K562 (cell line): ENCODE results near the gene GJA9. TPM values are rescaled to one million over a fixed set of nuclear protein-coding genes. Genes with fewer than 3 reads are reported as not detected.

ENCODE experiments used
- BRCA1 ChIP-seq, 2 experiments: fragments of 450-650 bp in 1 of 2; sonication (generic) in 1 of 2; formaldehyde crosslinking in 1 of 2; IDR thresholded peaks; 2 replicates each; pipeline versions ENCODE4 v1.5.0 to v1.6.1; 2017 to 2020; ENCODE audit warnings: mild to moderate bottlenecking in 1 of 2, missing genetic modification reagents in 1 of 2
- BRD4 ChIP-seq: fragments of 200-600 bp; sonication (generic); IDR thresholded peaks from 2 replicates; pipeline ENCODE4 v1.6.1; 2017; ENCODE audit warnings: inconsistent platforms
- CXXC5 ChIP-seq: fragments of 250-450 bp; sonication (Bioruptor Pico); IDR thresholded peaks from 2 replicates; pipeline ENCODE4 v1.8.0; 2022; ENCODE audit warnings: inconsistent platforms, mild to moderate bottlenecking, moderate library complexity
- ETV5 ChIP-seq: sonication (generic); formaldehyde crosslinking; IDR thresholded peaks from 2 replicates; pipeline ENCODE4 v1.4.0; 2020; ENCODE audit warnings: low read depth, mild to moderate bottlenecking, missing genetic modification reagents
- FOXK2 ChIP-seq, 2 experiments: fragments of 450-650 bp; IDR thresholded peaks in 1 of 2; conservative IDR thresholded peaks in 1 of 2; 2 replicates each; pipeline ENCODE4 v1.6.1; 2016; ENCODE audit warnings: low read depth in 2 of 2, mild to moderate bottlenecking in 1 of 2
- GABPA ChIP-seq: fragments of 200-800 bp; sonication (Bioruptor generic); conservative IDR thresholded peaks from 2 replicates; pipeline ENCODE4 v1.6.1; 2016; ENCODE audit warnings: low read depth, missing genetic modification characterization, missing compliant biosample characterization
- KHSRP ChIP-seq: fragments of 450-650 bp; IDR thresholded peaks from 2 replicates; pipeline ENCODE4 v1.6.1; 2017
- MAFG ChIP-seq: fragments of 450-650 bp; conservative IDR thresholded peaks from 2 replicates; pipeline ENCODE4 v1.6.1; 2016; ENCODE audit warnings: missing genetic modification characterization, missing compliant biosample characterization
- MYBL2 ChIP-seq, 2 experiments: fragments of 450-650 bp in 1 of 2; sonication (generic) in 1 of 2; formaldehyde crosslinking in 1 of 2; IDR thresholded peaks; 2 replicates each; pipeline versions ENCODE4 v1.6.1 to v1.8.1; 2017 to 2022; ENCODE audit warnings: borderline replicate concordance in 1 of 2, inconsistent platforms in 1 of 2, low read depth in 1 of 2, mild to moderate bottlenecking in 1 of 2, missing genetic modification reagents in 1 of 2, moderate library complexity in 1 of 2
- NFXL1 ChIP-seq: fragments of 450-650 bp; formaldehyde crosslinking; IDR thresholded peaks from 2 replicates; pipeline ENCODE4 v1.4.0; 2021; ENCODE audit warnings: mild to moderate bottlenecking
- PHF8 ChIP-seq: fragments of 200-600 bp; sonication (generic); IDR thresholded peaks from 2 replicates; pipeline ENCODE4 v1.6.1; 2012; ENCODE audit warnings: mixed run types, mild to moderate bottlenecking, inconsistent platforms, low read length, moderate library complexity, borderline replicate concordance
- RFX5 ChIP-seq: IDR thresholded peaks from 2 replicates; pipeline ENCODE4 v1.6.1; 2011; ENCODE audit warnings: low read depth, mild to moderate bottlenecking, improper control_type of control experiment, low read length
- SMARCB1 ChIP-seq: IDR thresholded peaks from 2 replicates; pipeline ENCODE4 v1.6.1; 2011; ENCODE audit warnings: improper control_type of control experiment, low read depth; ENCODE audit not compliant: insufficient read length
- SOX6 ChIP-seq: fragments of 450-650 bp; IDR thresholded peaks from 2 replicates; pipeline ENCODE4 v1.6.1; 2014; ENCODE audit warnings: mild to moderate bottlenecking
- SPI1 ChIP-seq: IDR thresholded peaks from 2 replicates; pipeline ENCODE4 v1.6.1; 2011; ENCODE audit warnings: low read depth, low read length, control low read depth, borderline replicate concordance
- STAT5A ChIP-seq: IDR thresholded peaks from 2 replicates; pipeline ENCODE4 v1.6.1; 2012; ENCODE audit warnings: low read length, inconsistent platforms, borderline replicate concordance
- TAF15 ChIP-seq: fragments of 200-400 bp; formaldehyde crosslinking; IDR thresholded peaks from 2 replicates; pipeline ENCODE4 v1.6.1; 2017; ENCODE audit warnings: mild to moderate bottlenecking, low read depth, low read length, moderate library complexity
- YBX1 ChIP-seq: fragments of 450-650 bp; IDR thresholded peaks from 2 replicates; pipeline ENCODE4 v1.7.1; 2016; ENCODE audit warnings: mild to moderate bottlenecking
- ZKSCAN1 ChIP-seq: fragments of 150-350 bp; IDR thresholded peaks from 2 replicates; pipeline ENCODE4 v1.6.1; 2016; ENCODE audit warnings: low read depth, low read length
- ZNF830 ChIP-seq: fragments of 250-450 bp; sonication (Bioruptor Pico); IDR thresholded peaks from 2 replicates; pipeline ENCODE4 v1.5.0; 2021; ENCODE audit warnings: mild to moderate bottlenecking
- ZZZ3 ChIP-seq: fragments of 450-650 bp; IDR thresholded peaks from 2 replicates; pipeline ENCODE4 v1.6.1; 2016; ENCODE audit warnings: antibody characterized with exemption, mild to moderate bottlenecking, moderate library complexity
- polyA plus RNA-seq, 8 experiments: library from polyadenylated mRNA; depleted of rRNA in 4 of 8; stranded (reverse) in 5 of 8; unstranded in 3 of 8; fragments of >200 nt; fragmentation: Nextera tagmentation in 2 of 8; fragmentation: Illumina TruSeq in 1 of 8; extraction: Ambion mirVana in 2 of 8; extraction: Trizol in 1 of 8; gene quantifications; 2 replicates each; pipeline versions ENCODE4 v1.2.1 to v1.2.3, GENCODE V29; 2011 to 2014; ENCODE audit warnings: inconsistent platforms in 1 of 8, missing spikeins in 1 of 8
- total RNA-seq, 7 experiments: library from RNA; depleted of rRNA in 6 of 7; stranded (reverse); fragments of >200 nt in 6 of 7; fragmentation: Illumina TruSeq in 2 of 7; extraction: Trizol in 2 of 7; gene quantifications; 2 replicates each; pipeline versions ENCODE4 v1.2.1 to v1.2.3, GENCODE V29; 2011 to 2021; ENCODE audit warnings: low replicate concordance in 1 of 7
- TF ChIP-seq, protein P1 (sequence below), 2 experiments: fragments of 450-650 bp in 1 of 2; sonication (generic) in 1 of 2; formaldehyde crosslinking in 1 of 2; IDR thresholded peaks; 2 replicates each; pipeline versions ENCODE4 v1.7.1 to v1.9.0; 2016 to 2022; ENCODE audit warnings: inconsistent platforms in 1 of 2, mild to moderate bottlenecking in 1 of 2, missing genetic modification reagents in 1 of 2

Gene GJA9
- total and polyA plus RNA-seq, 9 of the 15 experiments (the other 6 are each of a cell fraction or from before 2014, with no cell fraction given), result not detected

DNA sequence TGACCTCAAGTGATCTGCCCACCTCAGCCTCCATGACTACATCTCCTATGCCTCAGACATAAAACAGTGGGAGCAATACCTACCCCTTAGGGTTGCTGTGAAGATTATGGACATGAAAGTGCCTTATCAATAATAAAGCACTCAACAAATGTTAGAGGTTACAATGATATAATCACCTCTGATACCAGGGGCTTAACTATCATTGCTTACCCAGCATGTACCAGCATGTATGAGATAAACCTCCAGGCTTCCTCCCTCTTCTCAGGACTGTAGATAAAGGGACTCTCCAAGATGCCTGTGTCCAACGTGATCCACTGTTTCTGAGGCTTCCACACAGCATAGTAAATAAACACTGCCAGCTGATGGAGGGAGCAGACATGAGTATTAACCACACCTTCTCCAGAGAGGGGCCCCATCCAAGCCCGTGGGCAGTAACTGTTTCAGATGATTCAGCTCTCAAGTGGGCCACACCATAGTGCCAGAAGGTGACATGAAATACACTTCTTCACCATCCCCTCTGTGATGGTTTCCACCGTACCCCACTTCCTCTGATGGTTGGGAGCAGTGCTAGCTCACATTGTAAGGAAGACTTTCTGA, 34.1 kb upstream of the GJA9 start (continued):
- TF ChIP-seq ETV5 (peak; percentile 71), TAF15 (no peak), FOXK2 (conservative IDR thresholded peaks at IDR 0.05 in 1 of 2, IDR thresholded peaks at IDR 0.05 in 1 of 2; ENCODE audit: low read depth in 2 of 2) (peak; percentile 88), SMARCB1 (no peak), NFXL1 (no peak), MYBL2 (IDR thresholded peaks at IDR 0.05; ENCODE audit: low read depth) (no peak), MYBL2 (CRISPR knock-in tag; IDR thresholded peaks at IDR 0.05; ENCODE audit: borderline replicate concordance) (no peak), BRD4 (no peak), MAFG (no peak), YBX1 (no peak), STAT5A (peak; percentile 88), KHSRP (peak; percentile 62), RFX5 (no peak), ZZZ3 (no peak), PHF8 (no peak), SOX6 (peak; percentile 96), ZNF830 (CRISPR knock-in tag) (no peak), ZKSCAN1 (no peak), SPI1 (peak; percentile 45; the same call in 1 of the 2 replicates), BRCA1 (IDR thresholded peaks at IDR 0.05) (no peak), BRCA1 (CRISPR knock-in tag; IDR thresholded peaks at IDR 0.05) (no peak), CXXC5 (CRISPR knock-in tag) (peak; percentile 62), GABPA (no peak)
- TF ChIP-seq, protein P1, sequence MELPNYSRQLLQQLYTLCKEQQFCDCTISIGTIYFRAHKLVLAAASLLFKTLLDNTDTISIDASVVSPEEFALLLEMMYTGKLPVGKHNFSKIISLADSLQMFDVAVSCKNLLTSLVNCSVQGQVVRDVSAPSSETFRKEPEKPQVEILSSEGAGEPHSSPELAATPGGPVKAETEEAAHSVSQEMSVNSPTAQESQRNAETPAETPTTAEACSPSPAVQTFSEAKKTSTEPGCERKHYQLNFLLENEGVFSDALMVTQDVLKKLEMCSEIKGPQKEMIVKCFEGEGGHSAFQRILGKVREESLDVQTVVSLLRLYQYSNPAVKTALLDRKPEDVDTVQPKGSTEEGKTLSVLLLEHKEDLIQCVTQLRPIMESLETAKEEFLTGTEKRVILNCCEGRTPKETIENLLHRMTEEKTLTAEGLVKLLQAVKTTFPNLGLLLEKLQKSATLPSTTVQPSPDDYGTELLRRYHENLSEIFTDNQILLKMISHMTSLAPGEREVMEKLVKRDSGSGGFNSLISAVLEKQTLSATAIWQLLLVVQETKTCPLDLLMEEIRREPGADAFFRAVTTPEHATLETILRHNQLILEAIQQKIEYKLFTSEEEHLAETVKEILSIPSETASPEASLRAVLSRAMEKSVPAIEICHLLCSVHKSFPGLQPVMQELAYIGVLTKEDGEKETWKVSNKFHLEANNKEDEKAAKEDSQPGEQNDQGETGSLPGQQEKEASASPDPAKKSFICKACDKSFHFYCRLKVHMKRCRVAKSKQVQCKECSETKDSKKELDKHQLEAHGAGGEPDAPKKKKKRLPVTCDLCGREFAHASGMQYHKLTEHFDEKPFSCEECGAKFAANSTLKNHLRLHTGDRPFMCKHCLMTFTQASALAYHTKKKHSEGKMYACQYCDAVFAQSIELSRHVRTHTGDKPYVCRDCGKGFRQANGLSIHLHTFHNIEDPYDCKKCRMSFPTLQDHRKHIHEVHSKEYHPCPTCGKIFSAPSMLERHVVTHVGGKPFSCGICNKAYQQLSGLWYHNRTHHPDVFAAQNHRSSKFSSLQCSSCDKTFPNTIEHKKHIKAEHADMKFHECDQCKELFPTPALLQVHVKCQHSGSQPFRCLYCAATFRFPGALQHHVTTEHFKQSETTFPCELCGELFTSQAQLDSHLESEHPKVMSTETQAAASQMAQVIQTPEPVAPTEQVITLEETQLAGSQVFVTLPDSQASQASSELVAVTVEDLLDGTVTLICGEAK (IDR thresholded peaks at IDR 0.05), result no peak
- TF ChIP-seq, protein P1 (CRISPR knock-in tag; IDR thresholded peaks at IDR 0.05), result no peak
